ENCODE data around the gene TSR3.

TSR3 gene

GRCh38 chr16:1371054-1371978 is 19.6 kb upstream of the TSR3 start:
- TF ChIP-seq CTCF (IDR thresholded peaks at IDR 0.05; ENCODE audit: control insufficient read depth, insufficient read depth, low read depth, low read length, missing control alignments), result no peak
- no peak overlapping the region for H3K4me3 ChIP-seq (ENCODE audit: control insufficient read depth, low read depth, low read length)
- DNase-seq (ENCODE audit: low read depth), result no peak

- no peak for TF ChIP-seq CTCF (IDR thresholded peaks at IDR 0.05; ENCODE audit: control insufficient read depth, insufficient read depth, low read depth, low read length, missing control alignments)
- no peak overlapping the region for H3K4me3 ChIP-seq (ENCODE audit: control insufficient read depth, low read depth, low read length)
- no peak for DNase-seq (ENCODE audit: low read depth)
Measured at GRCh38 chr16:1367486-1368174, 16.0 kb upstream of the TSR3 start.

GRCh38 chr16:1366712-1367299 is 15.1 kb upstream of the TSR3 start:
- H3K4me3 ChIP-seq (ENCODE audit: control insufficient read depth, low read depth, low read length), result no peak overlapping the region

GRCh38 chr16:1366060-1366711 is 14.5 kb upstream of the TSR3 start:
- no peak overlapping the region for H3K4me3 ChIP-seq (ENCODE audit: control insufficient read depth, low read depth, low read length)
- no peak for TF ChIP-seq CTCF (IDR thresholded peaks at IDR 0.05; ENCODE audit: control insufficient read depth, insufficient read depth, low read depth, low read length, missing control alignments)
- no peak for DNase-seq (ENCODE audit: low read depth)

More at GRCh38 chr16:1366712-1367299, 15.1 kb upstream of the TSR3 start:
- no peak for DNase-seq (ENCODE audit: low read depth)
- no peak for TF ChIP-seq CTCF (IDR thresholded peaks at IDR 0.05; ENCODE audit: control insufficient read depth, insufficient read depth, low read depth, low read length, missing control alignments)

- DNase-seq (ENCODE audit: low read depth), result no peak
- no peak overlapping the region for H3K4me3 ChIP-seq (ENCODE audit: control insufficient read depth, low read depth, low read length)
- no peak for TF ChIP-seq CTCF (IDR thresholded peaks at IDR 0.05; ENCODE audit: control insufficient read depth, insufficient read depth, low read depth, low read length, missing control alignments)
Measured at GRCh38 chr16:1364510-1364909, 12.8 kb upstream of the TSR3 start.

- no peak for DNase-seq (ENCODE audit: low read depth)
- TF ChIP-seq CTCF (IDR thresholded peaks at IDR 0.05; ENCODE audit: control insufficient read depth, insufficient read depth, low read depth, low read length, missing control alignments), result peak; percentile 70
- no peak overlapping the region for H3K4me3 ChIP-seq (ENCODE audit: control insufficient read depth, low read depth, low read length)
Measured at GRCh38 chr16:1363501-1364041, 11.9 kb upstream of the TSR3 start.
